Lung (tissue), 12 donors: ENCODE measurements around the gene PSMA5. TPM values are rescaled to one million over a fixed set of nuclear protein-coding genes. Genes with fewer than 3 reads are reported as not detected.

Experiments used
- ATAC-seq: fragments of 200-7000 bp; cut with Tn5 transposase; one replicate; pipeline ENCODE4 v1.9.1; 2020; ENCODE audit warnings: moderate number of reproducible peaks; ENCODE audit not compliant: insufficient read depth, low FRiP score
- DNase-seq, 3 donors: peaks; one replicate each; pipeline ENCODE4 v3.0.0-alpha.2; 2013 to 2017
- H3K27ac ChIP-seq, 2 donors: one replicate each; pipeline ENCODE4 v1.5.1; 2013; ENCODE audit warnings: mild to moderate bottlenecking in 2 of 2, moderate library complexity in 2 of 2, control low read depth in 1 of 2, inconsistent platforms in 1 of 2, low read depth in 1 of 2, low read length in 1 of 2
- H3K27me3 ChIP-seq, 3 donors: one replicate each; pipeline ENCODE4 v1.5.1; 2013; ENCODE audit warnings: low read length in 2 of 3; ENCODE audit not compliant: control insufficient read depth in 3 of 3, insufficient read depth in 3 of 3
- H3K36me3 ChIP-seq, 4 donors: one replicate each; pipeline ENCODE4 v1.5.1; 2013; ENCODE audit warnings: low read length in 4 of 4, mild to moderate bottlenecking in 1 of 4, moderate library complexity in 1 of 4; ENCODE audit not compliant: control insufficient read depth in 4 of 4, insufficient read depth in 4 of 4
- H3K4me1 ChIP-seq, 5 donors: one replicate each; pipeline ENCODE4 v1.5.1; 2013; ENCODE audit warnings: low read length in 5 of 5, mild to moderate bottlenecking in 2 of 5, moderate library complexity in 1 of 5; ENCODE audit not compliant: control insufficient read depth in 5 of 5, insufficient read depth in 5 of 5
- H3K4me3 ChIP-seq: one replicate; pipeline ENCODE4 v1.5.1; 2013; ENCODE audit warnings: mild to moderate bottlenecking, control low read depth, moderate library complexity
- H3K9ac ChIP-seq, 2 donors: one replicate each; pipeline ENCODE4 v1.5.1; 2013; ENCODE audit warnings: low read length in 2 of 2, control low read depth in 1 of 2; ENCODE audit not compliant: insufficient read depth in 1 of 2
- H3K9me3 ChIP-seq, 4 donors: one replicate each; pipeline ENCODE4 v1.5.1; 2013; ENCODE audit warnings: low read length in 3 of 4, mild to moderate bottlenecking in 1 of 4, moderate library complexity in 1 of 4; ENCODE audit not compliant: control insufficient read depth in 4 of 4, insufficient read depth in 3 of 4
- WGBS, 2 donors: extraction: QIAGEN DNeasy Blood & Tissue Kit; methylation state at CpG; one replicate each; pipeline ENCODE4 v1.1.7; 2013; 5-methylcytosine and 5-hydroxymethylcytosine counted together
- polyA plus RNA-seq, 2 donors: library from polyadenylated mRNA; stranded (reverse); fragments of 200-250 nt; gene quantifications; one replicate each; pipeline ENCODE4 v1.2.1, GENCODE V29; 2013
- total RNA-seq, 2 donors: library from RNA; depleted of rRNA in 1 of 2; stranded (reverse); fragments of >200 nt in 1 of 2; gene quantifications; one replicate each; pipeline ENCODE4 v1.2.1, GENCODE V29; 2014 to 2021
- TF ChIP-seq, protein P1 (sequence below): IDR thresholded peaks from 2 replicates; pipeline ENCODE4 v1.5.1; 2012; ENCODE audit warnings: mild to moderate bottlenecking; ENCODE audit errors: control extremely low read depth, extremely low read depth
- donor health status: control.
- donor health status: control.
- donor health status: Bipolar disorder and iron deficiency.
- donor health status: healthy.
- donor health status: DM: yes; HTN: yes; CAD: no.

PSMA5 gene
- total and polyA plus RNA-seq, 4 donors: 33.8 to 93.0 (median 71.8) TPM

DNA sequence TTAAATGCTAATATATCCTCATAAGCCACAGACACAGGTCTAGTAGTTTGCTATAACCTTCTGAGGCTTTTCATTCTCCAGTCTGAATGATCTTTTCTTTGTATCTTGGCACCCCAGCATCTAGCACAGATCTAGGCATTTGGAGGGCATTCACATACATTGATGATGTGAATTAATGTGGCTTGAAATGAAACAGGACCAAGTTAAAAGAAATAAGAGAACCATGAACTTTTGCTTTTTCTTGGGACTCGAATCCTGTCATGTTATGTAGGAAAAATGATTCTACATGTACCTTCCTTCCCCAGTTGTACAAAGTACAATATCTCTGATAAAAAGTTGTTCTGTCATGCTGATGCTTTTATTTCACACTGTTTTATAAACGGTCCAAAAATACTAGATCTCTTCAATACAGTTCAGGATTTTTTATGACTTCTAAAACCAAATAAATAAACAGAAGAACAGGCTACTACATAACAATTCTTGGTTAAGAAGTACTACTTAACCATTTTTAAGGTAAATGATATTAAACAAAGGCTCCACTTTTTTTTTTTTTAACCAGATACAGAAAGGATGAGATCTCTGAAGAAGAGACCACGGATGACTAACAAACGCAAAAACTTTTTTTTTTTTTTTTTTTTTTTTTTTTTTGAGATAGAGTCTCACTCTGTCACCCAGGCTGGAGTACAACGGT lies 31.5 kb downstream of the PSMA5 start:
- Histone ChIP-seq H3K4me3 (no peak overlapping the region), H3K4me1 (peaks cover 6 to 78% (median 26%) of the 10 kb centered on the region in 5 donors), H3K9ac (no peak overlapping the region), H3K27me3 (no peaks in the 10 kb centered on the region), H3K9me3 (no peaks in the 10 kb centered on the region), H3K36me3 (no peaks in the 10 kb centered on the region), H3K27ac (peak overlapping the region; percentile 53 to 83)
- DNase-seq (no peak), ATAC-seq (no peak)
- 58 to 68% methylated on average over 5 of the region's 5 CpGs for WGBS, 2 donors
- TF ChIP-seq, protein P1, sequence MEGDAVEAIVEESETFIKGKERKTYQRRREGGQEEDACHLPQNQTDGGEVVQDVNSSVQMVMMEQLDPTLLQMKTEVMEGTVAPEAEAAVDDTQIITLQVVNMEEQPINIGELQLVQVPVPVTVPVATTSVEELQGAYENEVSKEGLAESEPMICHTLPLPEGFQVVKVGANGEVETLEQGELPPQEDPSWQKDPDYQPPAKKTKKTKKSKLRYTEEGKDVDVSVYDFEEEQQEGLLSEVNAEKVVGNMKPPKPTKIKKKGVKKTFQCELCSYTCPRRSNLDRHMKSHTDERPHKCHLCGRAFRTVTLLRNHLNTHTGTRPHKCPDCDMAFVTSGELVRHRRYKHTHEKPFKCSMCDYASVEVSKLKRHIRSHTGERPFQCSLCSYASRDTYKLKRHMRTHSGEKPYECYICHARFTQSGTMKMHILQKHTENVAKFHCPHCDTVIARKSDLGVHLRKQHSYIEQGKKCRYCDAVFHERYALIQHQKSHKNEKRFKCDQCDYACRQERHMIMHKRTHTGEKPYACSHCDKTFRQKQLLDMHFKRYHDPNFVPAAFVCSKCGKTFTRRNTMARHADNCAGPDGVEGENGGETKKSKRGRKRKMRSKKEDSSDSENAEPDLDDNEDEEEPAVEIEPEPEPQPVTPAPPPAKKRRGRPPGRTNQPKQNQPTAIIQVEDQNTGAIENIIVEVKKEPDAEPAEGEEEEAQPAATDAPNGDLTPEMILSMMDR: no peak

DNA sequence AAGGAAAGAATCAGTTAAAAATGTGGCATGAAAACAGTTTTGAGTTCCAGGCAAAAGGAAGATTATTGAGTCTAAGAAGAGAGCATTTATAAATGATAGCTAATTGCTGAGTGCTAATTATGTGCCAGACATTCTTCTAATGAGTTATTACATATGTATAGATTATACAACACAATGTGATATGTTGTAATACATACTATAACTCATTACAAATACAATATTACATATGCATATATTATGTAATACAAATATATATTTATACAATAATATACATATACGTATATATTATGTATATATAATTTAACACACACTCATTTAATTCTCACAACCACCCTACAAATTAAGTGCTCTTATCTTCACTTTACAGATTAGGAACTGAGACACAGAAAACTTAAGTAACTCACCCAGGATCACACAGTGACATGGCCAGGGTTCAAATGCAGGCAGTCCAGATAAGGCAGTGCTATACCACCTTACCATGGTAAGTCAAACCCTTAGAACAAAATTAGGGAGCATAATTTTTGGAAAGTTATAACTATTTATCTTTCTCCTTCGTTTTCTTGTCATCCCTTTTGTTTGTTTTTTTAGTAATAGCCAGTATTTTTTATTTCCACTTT lies 32.5 kb downstream of the PSMA5 start:
- H3K4me3 ChIP-seq: no peak overlapping the region

DNA sequence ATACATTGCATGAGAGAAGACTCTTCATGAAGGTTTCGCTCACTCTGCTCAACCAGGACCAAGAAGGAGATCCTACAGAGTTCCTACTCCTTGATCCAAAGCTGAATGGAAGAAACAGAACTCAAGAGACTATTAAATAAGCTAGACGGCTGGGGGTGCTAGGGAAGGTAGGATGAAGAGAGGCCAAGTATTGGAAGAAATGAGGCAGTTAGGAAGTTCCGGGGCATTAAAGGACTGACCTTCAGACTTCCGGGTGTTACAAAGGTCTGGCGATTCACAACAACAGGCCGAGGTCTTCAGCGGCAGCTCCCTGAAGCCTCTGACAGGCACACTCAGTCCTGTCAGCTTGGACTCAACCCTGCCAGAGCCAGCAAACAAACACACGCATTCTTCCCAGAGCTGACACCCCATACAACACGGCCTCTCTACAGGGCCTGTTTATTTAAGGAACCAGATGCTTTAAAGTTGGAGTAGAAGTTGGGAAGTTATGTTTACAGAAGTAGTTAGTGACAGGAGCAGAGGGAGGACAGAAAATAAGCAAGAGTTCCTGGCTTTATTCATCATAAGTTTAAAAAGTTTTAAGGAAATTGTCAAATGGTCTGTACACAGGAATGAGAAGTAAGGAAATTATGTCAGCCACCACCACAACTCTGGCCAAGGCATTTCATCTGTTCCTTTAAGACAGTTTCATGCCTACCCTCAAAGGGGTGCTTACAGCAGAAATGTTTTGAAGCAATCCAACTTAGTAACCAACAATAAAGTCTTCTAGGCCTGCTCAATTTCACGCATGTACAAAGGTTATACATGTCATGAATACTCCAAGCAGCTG lies 33.2 kb downstream of the PSMA5 start:
- Histone ChIP-seq H3K36me3 (no peaks in the 10 kb centered on the region), H3K4me3 (no peak overlapping the region), H3K27ac (peak overlapping the region; percentile 85 to 98), H3K9me3 (no peaks in the 10 kb centered on the region), H3K4me1 (peaks cover 4 to 79% (median 37%) of the 10 kb centered on the region in 5 donors), H3K9ac (peak overlapping the region in 1 of 2 donors; percentile 43), H3K27me3 (no peaks in the 10 kb centered on the region)
- ATAC-seq: peak; percentile 37
- DNase-seq: peak; percentile 96 to 99 (median 99)
- 21 to 33% methylated on average over 10 of the region's 10 CpGs for WGBS, 2 donors
- TF ChIP-seq, protein P1: no peak

More for the DNA sequence above, 32.5 kb downstream of the PSMA5 start:
- ATAC-seq: no peak
- no peaks in the 10 kb centered on the region for H3K27me3 ChIP-seq
- 36 to 48% methylated on average over 2 of the region's 2 CpGs for WGBS, 2 donors
- H3K9me3 ChIP-seq: no peaks in the 10 kb centered on the region
- no peaks in the 10 kb centered on the region for H3K36me3 ChIP-seq
- H3K27ac ChIP-seq: peak overlapping the region; percentile 86 to 98
- H3K9ac ChIP-seq: no peak overlapping the region
- no peak for DNase-seq
- TF ChIP-seq, protein P1: no peak
- H3K4me1 ChIP-seq: peaks cover 6 to 86% (median 33%) of the 10 kb centered on the region in 5 donors
